H1 (cell line): ENCODE results near the gene OBSL1. TPM values are rescaled to one million over a fixed set of nuclear protein-coding genes. Genes with fewer than 3 reads are reported as not detected.

Experiments
- CTCF ChIA-PET: fragments of 300-600 bp; sonication (Branson Sonifier 250); formaldehyde crosslinking; loops from one replicate; lab custom pipeline; 2021; ENCODE audit not compliant: partially characterized antibody; lab: Charles Lee
- POLR2A ChIA-PET: fragments of 300-600 bp; sonication (Branson Sonifier 250); formaldehyde crosslinking; loops from one replicate; lab custom pipeline; 2021; ENCODE audit warnings: inconsistent platforms; ENCODE audit not compliant: partially characterized antibody; lab: Charles Lee
- DNase-seq, 2 experiments: peaks; one replicate each; pipeline versions ENCODE4 v3.0.0 to v3.0.0-alpha.2; 2010 to 2022; ENCODE audit warnings: low spot score in 2 of 2, low read depth in 1 of 2, mixed read lengths in 1 of 2
- FAIRE-seq: peaks from 2 replicates; lab custom pipeline; 2011; peaks lifted over from hg19 to GRCh38; lab: Jason Lieb, UNC
- H2AFZ ChIP-seq: 2 replicates; pipeline ENCODE4 v1.8.1; 2012; ENCODE audit warnings: low read length, inconsistent platforms
- H2AK5ac ChIP-seq: 2 replicates; pipeline ENCODE4 v1.6.1; 2013; ENCODE audit warnings: low read depth, low read length
- H2BK120ac ChIP-seq: replicated peaks from 2 replicates; pipeline ENCODE3; 2013; ENCODE audit warnings: low read depth, low read length, inconsistent platforms
- H2BK12ac ChIP-seq: 2 replicates; pipeline ENCODE4 v1.6.1; 2013; ENCODE audit warnings: low read depth, low read length
- H2BK15ac ChIP-seq: 2 replicates; pipeline ENCODE4 v1.6.1; 2013; ENCODE audit warnings: low read length
- H2BK20ac ChIP-seq: 2 replicates; pipeline ENCODE4 v1.6.1; 2013; ENCODE audit warnings: low read length
- H2BK5ac ChIP-seq: 2 replicates; pipeline ENCODE4 v1.6.1; 2013; ENCODE audit warnings: low read depth, low read length
- H3K14ac ChIP-seq: 2 replicates; pipeline ENCODE4 v1.6.1; 2013; ENCODE audit warnings: inconsistent platforms; ENCODE audit not compliant: insufficient read length
- H3K18ac ChIP-seq: 2 replicates; pipeline ENCODE4 v1.6.1; 2013; ENCODE audit warnings: low read length; ENCODE audit errors: extremely low read depth
- H3K23ac ChIP-seq: 2 replicates; pipeline ENCODE4 v1.6.1; 2013; ENCODE audit warnings: inconsistent platforms; ENCODE audit not compliant: insufficient read length
- H3K23me2 ChIP-seq: 2 replicates; pipeline ENCODE4 v1.6.1; 2013; ENCODE audit warnings: low read depth, low read length
- H3K27ac ChIP-seq: 2 replicates; pipeline ENCODE4 v1.6.1; 2011; ENCODE audit warnings: low read depth, low read length, inconsistent platforms
- H3K27me3 ChIP-seq, 4 experiments: replicated peaks in 1 of 4; 1 replicate in 1 of 4; 2 replicates in 3 of 4; pipeline versions ENCODE4 v1.6.1 to v1.8.1; 2011 to 2013; ENCODE audit warnings: low read length in 3 of 4, mild to moderate bottlenecking in 3 of 4, inconsistent platforms in 2 of 4, mixed read lengths in 2 of 4, moderate library complexity in 1 of 4; ENCODE audit not compliant: control insufficient read depth in 3 of 4, insufficient read depth in 3 of 4; ENCODE audit errors: extremely low read depth in 1 of 4
- H3K36me3 ChIP-seq, 4 experiments: 2 replicates each; pipeline versions ENCODE4 v1.6.1 to v1.8.1; 2011 to 2013; ENCODE audit warnings: mild to moderate bottlenecking in 4 of 4, low read length in 3 of 4, moderate library complexity in 2 of 4, control low read depth in 1 of 4, inconsistent platforms in 1 of 4; ENCODE audit not compliant: insufficient read depth in 4 of 4, control insufficient read depth in 2 of 4
- H3K4ac ChIP-seq: replicated peaks from 2 replicates; pipeline ENCODE3; 2013; ENCODE audit warnings: low read length, low read depth, mixed read lengths, inconsistent platforms; ENCODE audit not compliant: insufficient read length
- H3K4me1 ChIP-seq, 4 experiments: replicated peaks in 1 of 4; 1 replicate in 1 of 4; 2 replicates in 3 of 4; pipeline versions ENCODE4 v1.6.1 to v1.8.1; 2011 to 2013; ENCODE audit warnings: low read length in 3 of 4, inconsistent platforms in 2 of 4, mixed read lengths in 1 of 4; ENCODE audit not compliant: insufficient read depth in 4 of 4, control insufficient read depth in 3 of 4
- H3K4me2 ChIP-seq, 2 experiments: 2 replicates each; pipeline versions ENCODE4 v1.6.1 to v1.8.1; 2011 to 2013; ENCODE audit warnings: low read depth in 2 of 2, low read length in 2 of 2, control low read depth in 1 of 2, inconsistent platforms in 1 of 2, mild to moderate bottlenecking in 1 of 2; ENCODE audit not compliant: insufficient read depth in 1 of 2
- H3K4me3 ChIP-seq, 4 experiments: fragments of 200-600, 300-600 bp in 1 of 4; sonication (generic), shearing (Covaris generic), sonication (Bioruptor Twin) in 1 of 4; 2 replicates each; pipeline versions ENCODE4 v1.5.1 to v1.8.1; 2011 to 2016; ENCODE audit warnings: low read length in 4 of 4, low read depth in 3 of 4, control low read depth in 2 of 4, inconsistent platforms in 2 of 4, mild to moderate bottlenecking in 2 of 4, mixed read lengths in 1 of 4, moderate library complexity in 1 of 4; ENCODE audit not compliant: insufficient read depth in 2 of 4; ENCODE audit errors: extremely low read depth in 1 of 4
- H3K56ac ChIP-seq: replicated peaks from 2 replicates; pipeline ENCODE3; 2013; ENCODE audit warnings: low read depth, mild to moderate bottlenecking, mixed read lengths, low read length, inconsistent platforms; ENCODE audit not compliant: insufficient read length
- H3K79me1 ChIP-seq: 2 replicates; pipeline ENCODE4 v1.6.1; 2013; ENCODE audit warnings: low read depth, low read length, control low read depth
- H3K79me2 ChIP-seq, 2 experiments: 2 replicates each; pipeline versions ENCODE4 v1.6.1 to v1.8.1; 2012 to 2013; ENCODE audit warnings: low read length in 2 of 2, mild to moderate bottlenecking in 2 of 2, inconsistent platforms in 1 of 2; ENCODE audit not compliant: insufficient read depth in 2 of 2, control insufficient read depth in 1 of 2
- H3K9ac ChIP-seq, 4 experiments: replicated peaks in 1 of 4; 1 replicate in 1 of 4; 2 replicates in 3 of 4; pipeline versions ENCODE4 v1.6.1 to v1.8.1; 2011 to 2013; ENCODE audit warnings: low read depth in 3 of 4, low read length in 3 of 4, control low read depth in 2 of 4, mild to moderate bottlenecking in 2 of 4, moderate library complexity in 2 of 4, inconsistent platforms in 1 of 4; ENCODE audit errors: extremely low read depth in 1 of 4
- H3K9me3 ChIP-seq, 2 experiments: 2 replicates each; pipeline versions ENCODE4 v1.6.1 to v1.8.1; 2012 to 2013; ENCODE audit warnings: mild to moderate bottlenecking in 2 of 2, moderate library complexity in 2 of 2, control low read depth in 1 of 2, inconsistent platforms in 1 of 2, low read depth in 1 of 2, low read length in 1 of 2, mixed read lengths in 1 of 2; ENCODE audit not compliant: insufficient read depth in 2 of 2
- H4K20me1 ChIP-seq, 2 experiments: replicated peaks in 1 of 2; 2 replicates each; pipeline versions ENCODE3 to v1.8.1; 2011 to 2013; ENCODE audit warnings: inconsistent platforms in 2 of 2, low read length in 2 of 2, mild to moderate bottlenecking in 1 of 2; ENCODE audit not compliant: insufficient read depth in 2 of 2, control insufficient read depth in 1 of 2
- H4K5ac ChIP-seq: 2 replicates; pipeline ENCODE4 v1.6.1; 2013; ENCODE audit warnings: low read length, low read depth, mixed read lengths, inconsistent platforms; ENCODE audit not compliant: insufficient read length
- H4K8ac ChIP-seq: 2 replicates; pipeline ENCODE4 v1.8.0; 2013; ENCODE audit warnings: mild to moderate bottlenecking, moderate library complexity, low read length, inconsistent platforms; ENCODE audit not compliant: insufficient read depth; ENCODE audit errors: extremely low read depth
- H4K91ac ChIP-seq: replicated peaks from 2 replicates; pipeline ENCODE3; 2013; ENCODE audit warnings: low read length, mixed read lengths, inconsistent platforms; ENCODE audit not compliant: insufficient read length
- WGBS, 2 experiments: shearing (Covaris generic) in 1 of 2; methylation state at CpG; one replicate each; pipeline versions ENCODE4 v1.1.6 to v1.1.7; 2013 to 2015; ENCODE audit warnings: low lambda C conversion rate in 2 of 2, mixed read lengths in 2 of 2, inconsistent platforms in 1 of 2, low coverage in 1 of 2, missing lambda C conversion rate in 1 of 2; ENCODE audit not compliant: insufficient replicate concordance in 2 of 2, insufficient coverage in 1 of 2, insufficient read length in 1 of 2; ENCODE audit errors: extremely low coverage in 1 of 2, missing lambda C conversion rate in 1 of 2; 5-methylcytosine and 5-hydroxymethylcytosine counted together
- polyA plus RNA-seq, 7 experiments: library from polyadenylated mRNA; depleted of rRNA in 3 of 7; stranded (reverse) in 5 of 7; unstranded in 2 of 7; fragments of >200 nt in 5 of 7; fragments of 200-250 nt in 2 of 7; gene quantifications; 1 replicate in 5 of 7; 2 replicates in 1 of 7; 4 replicates in 1 of 7; pipeline versions ENCODE4 v1.2.1 to v1.2.3, GENCODE V29; 2011 to 2013; ENCODE audit warnings: missing spikeins in 2 of 7, mixed read lengths in 2 of 7
- total RNA-seq: library from RNA; stranded (reverse); fragmentation: NEBNext Ultra II Directional; extraction: Animal tissue kit (Norgen Biotek cat#: 25700); gene quantifications from 2 replicates; pipeline ENCODE4 v1.2.1, GENCODE V29; 2021

OBSL1 gene
- total and polyA plus RNA-seq, 2 of the 8 experiments (the other 6 are each of a cell fraction or from before 2014, with no cell fraction given): 116 to 127 TPM

- H4K91ac ChIP-seq: no peak overlapping the region
- H3K79me2 ChIP-seq: no peaks in the 10 kb centered on the region
- peak overlapping the region; percentile 55; the same call in 1 of the 2 replicates for H2BK15ac ChIP-seq
- H2BK120ac ChIP-seq: no peak overlapping the region
- H3K36me3 ChIP-seq: no peaks in the 10 kb centered on the region
- no peak overlapping the region for H2AK5ac ChIP-seq
- WGBS, 2 experiments: 79% methylated on average over 9 of the region's 9 CpGs; no CpG with 5 or more reads in 1 of the 2 experiments
- no peak overlapping the region for H3K23ac ChIP-seq
- no peak overlapping the region for H3K4ac ChIP-seq
- H4K20me1 ChIP-seq: no peaks in the 10 kb centered on the region
- no peak overlapping the region; the same call in 1 of the 2 replicates for H4K8ac ChIP-seq
- no peak overlapping the region for H3K4me3 ChIP-seq
- H3K4me2 ChIP-seq: no peak overlapping the region
- no peaks in the 10 kb centered on the region for H3K79me1 ChIP-seq
- FAIRE-seq (no peak), DNase-seq (no peak)
- H3K9ac ChIP-seq: no peak overlapping the region
- no peaks in the 10 kb centered on the region for H3K9me3 ChIP-seq
- POLR2A ChIA-PET: interaction anchor here (0.5 to 2.7 kb wide), 8 partner anchors 14 to 206 kb away, joined by 3 to 10 read pairs (median 4); partner anchors contain the start of genes CHPF, GMPPA and TMEM198
- H2BK12ac ChIP-seq: no peak overlapping the region
- CTCF ChIA-PET: interaction anchor here (1.2 to 113.1 kb wide), 8 partner anchors 4 to 132 kb away, joined by 3 to 7248 read pairs (median 370); partner anchors contain the start of genes ASIC4, DES, GMPPA and SPEG
- H3K27me3 ChIP-seq: peaks cover 0 to 24% (median 12%) of the 10 kb centered on the region in 4 experiments; a peak in 6 of 7 replicates
- no peak overlapping the region for H3K27ac ChIP-seq
- no peak overlapping the region for H3K14ac ChIP-seq
- no peak overlapping the region for H3K56ac ChIP-seq
- no peak overlapping the region for H3K18ac ChIP-seq
- no peak overlapping the region for H2AFZ ChIP-seq
- no peak overlapping the region for H2BK5ac ChIP-seq
- H3K4me1 ChIP-seq: peaks cover 0 to 31% (median 20%) of the 10 kb centered on the region in 4 experiments; a peak in 6 of 7 replicates
- no peak overlapping the region for H4K5ac ChIP-seq
- H3K23me2 ChIP-seq: peaks cover 2% of the 10 kb centered on the region; the same call in 1 of the 2 replicates
- H2BK20ac ChIP-seq: no peak overlapping the region
Measured at GRCh38 chr2:219525533-219526232, 45.7 kb downstream of the OBSL1 start.
